AG09319 (cell line): ENCODE measurements around the gene ZMIZ1.

Experiments
- DNase-seq: peaks from one replicate; pipeline ENCODE4 v3.0.0-alpha.2; 2010; ENCODE audit warnings: low read depth; ENCODE audit errors: extremely low read depth
- TF ChIP-seq, protein P1 (sequence below): IDR thresholded peaks from 2 replicates; pipeline ENCODE4 v1.5.1; 2011; ENCODE audit warnings: low read depth, mild to moderate bottlenecking, inconsistent platforms, low read length, moderate library complexity

Gene ZMIZ1

DNA sequence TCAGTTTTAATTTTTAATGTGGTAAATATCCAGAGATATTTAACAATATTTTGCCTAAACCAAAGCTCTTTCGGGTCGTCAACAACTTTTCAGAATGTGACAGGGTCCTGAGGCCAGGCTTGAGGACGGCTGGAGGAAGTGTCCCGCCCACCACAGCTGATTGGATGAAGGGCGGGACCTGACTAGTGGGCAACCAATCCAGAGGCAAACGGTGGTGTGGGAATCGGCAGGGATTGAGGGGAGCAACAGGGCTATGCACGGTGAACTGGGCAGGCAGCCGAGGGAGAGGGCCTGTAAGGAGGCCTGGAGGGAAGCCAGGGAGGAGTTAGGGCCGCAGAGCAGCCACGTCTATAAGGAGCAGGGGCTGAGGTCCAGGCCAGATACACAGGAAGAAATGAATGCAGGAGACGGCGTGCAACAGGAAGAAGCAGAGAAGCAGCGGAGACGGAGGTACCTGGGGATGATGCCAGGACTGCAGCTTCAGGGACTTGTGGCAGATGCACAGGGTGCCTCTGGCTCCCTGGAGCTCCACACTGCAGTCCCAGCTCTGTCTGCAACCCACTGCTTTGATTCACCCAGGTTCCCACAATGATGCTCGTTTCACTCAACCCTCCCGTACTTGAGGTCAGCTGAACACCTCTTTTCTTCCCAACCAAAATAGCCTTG is 46.1 kb upstream of the ZMIZ1 start:
- TF ChIP-seq, protein P1, sequence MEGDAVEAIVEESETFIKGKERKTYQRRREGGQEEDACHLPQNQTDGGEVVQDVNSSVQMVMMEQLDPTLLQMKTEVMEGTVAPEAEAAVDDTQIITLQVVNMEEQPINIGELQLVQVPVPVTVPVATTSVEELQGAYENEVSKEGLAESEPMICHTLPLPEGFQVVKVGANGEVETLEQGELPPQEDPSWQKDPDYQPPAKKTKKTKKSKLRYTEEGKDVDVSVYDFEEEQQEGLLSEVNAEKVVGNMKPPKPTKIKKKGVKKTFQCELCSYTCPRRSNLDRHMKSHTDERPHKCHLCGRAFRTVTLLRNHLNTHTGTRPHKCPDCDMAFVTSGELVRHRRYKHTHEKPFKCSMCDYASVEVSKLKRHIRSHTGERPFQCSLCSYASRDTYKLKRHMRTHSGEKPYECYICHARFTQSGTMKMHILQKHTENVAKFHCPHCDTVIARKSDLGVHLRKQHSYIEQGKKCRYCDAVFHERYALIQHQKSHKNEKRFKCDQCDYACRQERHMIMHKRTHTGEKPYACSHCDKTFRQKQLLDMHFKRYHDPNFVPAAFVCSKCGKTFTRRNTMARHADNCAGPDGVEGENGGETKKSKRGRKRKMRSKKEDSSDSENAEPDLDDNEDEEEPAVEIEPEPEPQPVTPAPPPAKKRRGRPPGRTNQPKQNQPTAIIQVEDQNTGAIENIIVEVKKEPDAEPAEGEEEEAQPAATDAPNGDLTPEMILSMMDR = no peak
- DNase-seq = no peak

DNA sequence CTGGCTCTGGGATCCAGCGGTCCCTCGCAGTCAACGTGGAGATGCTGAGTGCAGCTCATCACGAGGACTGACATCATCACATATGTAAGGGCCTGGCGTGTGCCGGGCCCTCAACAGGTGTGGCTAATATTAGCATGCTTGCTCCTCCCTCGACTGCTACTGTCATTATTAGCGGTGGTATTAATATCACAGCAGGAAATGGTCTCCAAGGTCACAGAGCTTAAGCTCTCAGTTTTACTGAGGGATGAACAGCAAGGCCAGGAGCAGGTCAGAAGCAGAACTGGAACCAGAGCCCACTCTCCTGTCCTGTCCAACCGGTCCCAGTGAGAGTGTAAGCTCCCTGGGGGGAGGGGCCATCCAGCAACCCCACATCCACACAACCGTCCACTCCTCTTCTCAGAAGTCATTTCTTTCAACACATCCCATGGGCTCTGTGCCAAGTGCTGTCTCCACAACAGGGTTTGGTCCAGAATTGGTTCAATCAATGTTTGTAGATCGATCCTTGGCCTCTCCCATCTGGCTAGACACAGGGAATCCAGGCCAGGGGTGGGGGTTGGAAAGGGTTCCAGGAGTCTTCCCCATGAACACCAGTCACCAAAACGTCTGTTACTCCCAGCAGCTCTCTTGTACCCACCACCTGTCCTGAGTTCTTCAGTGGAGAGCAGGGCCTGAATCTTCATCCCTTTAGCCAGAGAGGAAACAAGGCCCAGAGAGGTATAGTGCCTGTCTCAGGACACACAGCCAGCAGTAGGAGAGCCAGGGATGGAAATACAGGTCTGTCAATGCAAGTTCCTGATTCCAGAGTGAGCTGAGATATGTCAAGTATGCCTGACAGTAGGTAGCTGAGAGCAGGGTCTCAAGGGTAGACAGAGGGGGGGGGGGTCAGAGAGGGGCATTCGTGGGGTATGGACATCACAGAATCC is 45.3 kb upstream of the ZMIZ1 start:
- TF ChIP-seq, protein P1 = no peak
- DNase-seq = no peak

DNA sequence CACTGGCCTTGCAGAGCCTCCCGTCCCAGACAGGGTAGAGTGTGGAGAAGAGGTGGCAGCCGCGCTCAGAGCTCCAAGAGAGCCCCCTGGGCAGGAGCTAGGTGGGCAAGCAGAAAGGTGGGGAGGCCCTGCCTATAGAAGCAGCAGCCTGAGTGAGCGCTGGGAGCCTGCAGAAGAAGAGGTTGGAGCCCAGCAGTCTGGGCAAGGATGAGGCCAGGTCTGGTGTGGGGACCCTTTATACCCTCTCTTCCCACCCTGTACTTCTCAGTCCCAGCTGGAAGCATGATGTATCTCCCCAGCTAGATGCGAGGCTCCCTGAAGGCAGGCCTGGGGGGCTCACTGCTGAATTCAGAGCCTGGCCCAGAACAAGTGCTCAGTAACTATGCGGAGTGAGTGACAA is 44.5 kb upstream of the ZMIZ1 start:
- TF ChIP-seq, protein P1 = no peak
- no peak for DNase-seq

DNA sequence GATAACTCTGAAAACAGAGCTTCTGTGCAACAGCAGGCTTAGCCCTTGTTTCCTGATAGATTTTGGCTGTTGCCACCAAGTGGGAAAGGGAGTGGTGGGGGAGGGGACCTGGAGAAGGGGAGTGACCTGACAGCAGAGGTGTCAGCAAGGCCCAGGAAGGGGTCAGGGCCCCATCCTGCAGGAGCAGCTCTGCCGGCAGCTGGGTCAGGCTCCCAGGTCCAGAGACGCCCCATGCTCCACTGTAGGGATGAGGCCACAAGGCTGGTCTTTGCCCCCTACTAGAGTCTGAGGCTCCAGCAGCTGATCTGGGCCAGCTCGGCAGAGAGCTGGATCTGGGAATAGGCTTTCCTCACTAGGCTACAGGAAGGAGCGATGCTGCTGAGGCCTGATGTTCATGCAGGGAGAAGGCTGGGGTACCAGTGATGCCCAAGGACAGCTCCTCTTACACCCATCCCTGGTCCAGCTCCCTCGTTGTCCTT is 44.0 kb upstream of the ZMIZ1 start:
- TF ChIP-seq, protein P1 = no peak
- no peak for DNase-seq

DNA sequence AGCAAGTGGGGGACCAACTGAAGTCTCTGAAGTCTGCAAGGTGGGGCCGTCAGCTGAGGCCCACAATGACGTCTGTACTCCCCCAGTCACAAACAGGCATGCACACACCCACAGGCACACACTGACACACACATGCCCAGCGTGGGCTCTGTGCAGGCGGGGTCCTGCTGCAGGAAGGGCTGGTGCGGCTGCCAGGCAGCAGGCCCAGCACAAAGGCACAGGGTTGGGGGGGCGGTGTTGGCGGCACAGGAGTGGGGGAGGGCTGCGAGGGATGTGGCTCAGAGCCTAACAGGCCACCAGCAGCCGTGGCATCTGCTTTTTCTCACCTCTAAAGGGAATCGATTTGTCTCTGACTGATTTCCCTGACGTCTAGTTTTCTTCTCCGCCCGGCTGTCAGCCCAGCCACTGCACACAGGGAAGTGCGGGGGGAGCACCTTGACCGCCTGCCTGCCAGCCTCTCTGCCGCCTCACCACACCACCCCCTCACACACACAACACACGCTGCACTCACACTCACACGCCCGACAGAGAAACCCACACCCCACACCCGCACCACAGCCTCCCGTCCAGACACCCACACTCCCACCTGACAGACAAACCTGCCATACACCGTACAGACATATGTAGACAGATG is 43.5 kb upstream of the ZMIZ1 start:
- TF ChIP-seq, protein P1 = no peak
- no peak for DNase-seq

DNA sequence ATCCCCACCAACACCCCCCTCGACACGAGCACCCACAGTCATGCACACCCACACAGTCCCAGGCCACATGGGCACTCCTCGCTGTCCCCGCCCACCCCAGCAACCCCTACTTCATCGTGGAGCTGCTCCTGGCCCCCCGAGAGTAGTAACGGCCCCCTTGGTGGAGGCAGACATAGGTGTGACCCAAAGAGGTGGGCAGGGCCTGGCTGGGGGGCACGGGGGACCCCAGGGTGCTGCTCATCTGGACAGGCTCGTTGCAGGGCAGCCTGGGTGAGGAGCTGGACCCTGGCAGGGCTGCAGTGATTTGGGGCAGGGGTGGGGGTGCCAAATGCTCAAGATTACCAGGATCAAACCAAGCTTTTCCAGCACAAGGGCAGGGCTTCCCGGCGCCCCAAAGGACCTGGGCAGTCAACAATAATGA is 42.4 kb upstream of the ZMIZ1 start:
- TF ChIP-seq, protein P1 = no peak
- no peak for DNase-seq

DNA sequence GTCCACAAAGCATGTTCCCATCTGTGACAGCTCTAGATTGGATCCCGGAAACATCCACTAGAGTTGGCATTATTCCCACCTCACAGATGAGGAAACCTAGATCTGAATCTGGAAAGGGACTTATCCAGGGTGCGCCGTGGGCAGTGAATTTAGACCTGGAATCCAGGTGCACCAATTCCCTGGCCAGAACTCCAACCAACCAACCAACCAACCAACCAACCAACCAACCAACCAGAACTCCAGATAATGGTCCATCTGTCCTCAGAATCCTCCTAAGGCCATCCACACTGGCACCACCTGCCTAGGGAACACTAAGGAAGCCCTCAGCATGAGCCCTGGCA is 42.0 kb upstream of the ZMIZ1 start:
- DNase-seq = no peak
- TF ChIP-seq, protein P1 = no peak
